GM08714 (cell line): ENCODE data around the gene TKTL1.

Experiments used
- H3K4me3 ChIP-seq: fragments of 200-500 bp; sonication (Bioruptor generic); 2 replicates; pipeline ENCODE4 v1.5.1; 2014; ENCODE audit warnings: mild to moderate bottlenecking, low read length, inconsistent platforms
- ZNF274 ChIP-seq: IDR thresholded peaks from 2 replicates; pipeline ENCODE4 v1.6.1; 2012; ENCODE audit warnings: mild to moderate bottlenecking, low read depth, low read length

The TKTL1 gene

DNA sequence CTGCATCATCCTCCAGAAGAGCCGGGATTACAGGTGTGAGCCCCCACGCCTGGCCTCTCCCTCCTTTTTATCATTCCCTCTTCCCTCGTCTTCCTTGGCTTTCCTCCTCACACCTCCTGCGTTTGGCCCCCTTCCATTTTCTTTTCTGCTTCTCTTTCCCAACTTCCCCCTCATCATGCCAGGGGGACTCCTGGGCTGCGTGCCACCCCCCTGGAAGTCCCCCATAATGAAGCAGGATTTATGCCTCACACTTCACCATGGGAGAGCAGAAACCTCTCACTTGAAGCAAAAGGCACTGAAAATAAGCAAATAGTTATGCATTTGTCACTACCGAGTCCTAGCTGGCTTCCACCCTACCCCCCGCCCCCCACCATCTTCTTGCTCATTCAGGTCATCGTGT is 7.9 kb downstream of the TKTL1 start:
- no peak overlapping the region for H3K4me3 ChIP-seq
- TF ChIP-seq ZNF274 = no peak

GRCh38 chrX:154304846-154305245 is 9.3 kb downstream of the TKTL1 start:
- TF ChIP-seq ZNF274 = no peak

DNA sequence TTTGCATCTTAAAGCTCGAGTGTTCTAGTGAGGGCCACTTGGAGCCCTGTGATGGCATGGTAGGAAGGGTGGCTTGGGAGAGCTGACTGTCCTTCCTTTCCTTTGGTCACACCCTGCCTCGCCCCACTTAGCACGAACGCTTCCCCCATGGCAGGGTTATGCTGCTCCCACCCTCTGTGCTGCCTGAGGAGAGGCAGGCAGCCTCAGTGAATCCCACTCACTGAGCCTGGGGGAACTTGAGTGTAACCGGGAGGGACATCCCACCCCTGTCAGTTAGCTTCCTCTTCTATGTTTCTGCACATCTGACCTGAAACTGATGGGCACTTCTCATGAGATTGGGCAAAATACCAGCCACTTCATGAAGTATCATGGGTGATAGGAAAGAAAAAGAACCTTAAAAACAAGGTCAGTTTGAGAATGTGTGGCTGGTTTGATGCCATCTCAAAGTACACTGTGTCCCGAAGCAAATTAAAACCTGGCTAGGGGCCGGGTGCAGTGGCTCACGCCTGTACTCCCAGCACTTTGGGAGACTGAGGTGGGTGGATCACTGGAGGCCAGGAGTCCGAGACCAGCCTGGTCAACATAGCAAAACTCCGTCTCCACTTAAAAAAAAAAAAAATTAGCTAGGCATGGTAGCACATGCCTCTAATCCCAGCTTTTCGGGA is 10.1 kb downstream of the TKTL1 start:
- no peak for TF ChIP-seq ZNF274
- no peak overlapping the region for H3K4me3 ChIP-seq

More at GRCh38 chrX:154304846-154305245, 9.3 kb downstream of the TKTL1 start:
- no peak overlapping the region for H3K4me3 ChIP-seq

- no peak for TF ChIP-seq ZNF274
- no peak overlapping the region for H3K4me3 ChIP-seq
Observed at GRCh38 chrX:154307202-154307601, 11.6 kb downstream of the TKTL1 start.

GRCh38 chrX:154308108-154308946 is 12.7 kb downstream of the TKTL1 start:
- H3K4me3 ChIP-seq = no peak overlapping the region
- TF ChIP-seq ZNF274 = no peak

DNA sequence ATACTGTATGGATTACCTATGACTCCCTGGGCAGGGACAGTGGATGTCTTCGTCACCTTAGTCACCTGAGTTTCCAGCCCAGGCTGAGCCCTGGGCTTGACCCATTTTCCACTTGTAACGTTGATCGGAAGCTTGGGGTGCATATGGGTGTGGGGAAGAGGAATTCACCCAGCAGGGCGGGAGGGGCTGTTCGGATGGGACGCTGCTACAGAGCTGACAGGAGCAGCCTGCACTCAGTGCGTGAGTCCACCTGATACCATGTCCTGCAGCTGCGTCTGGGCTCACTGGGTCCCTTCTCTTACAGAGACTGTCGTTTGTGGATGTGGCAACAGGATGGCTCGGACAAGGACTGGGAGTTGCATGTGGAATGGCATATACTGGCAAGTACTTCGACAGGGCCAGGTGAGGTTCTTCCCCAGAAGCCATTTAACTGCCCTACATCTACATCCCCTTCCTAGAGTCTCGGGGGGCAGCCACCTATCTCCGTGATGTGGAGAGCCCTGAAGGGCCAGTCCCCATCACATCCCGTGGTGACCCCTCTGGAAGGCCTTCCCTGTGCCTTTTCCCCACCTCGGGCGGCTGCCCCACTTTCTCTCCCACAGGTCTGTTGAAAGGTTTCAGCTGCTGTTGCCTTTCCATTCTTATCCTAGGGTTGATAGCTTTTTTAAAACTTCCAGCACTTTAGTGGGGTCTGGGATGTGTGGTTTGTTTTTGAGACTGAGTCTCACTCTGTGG is 13.6 kb downstream of the TKTL1 start:
- H3K4me3 ChIP-seq = no peak overlapping the region
- no peak for TF ChIP-seq ZNF274

DNA sequence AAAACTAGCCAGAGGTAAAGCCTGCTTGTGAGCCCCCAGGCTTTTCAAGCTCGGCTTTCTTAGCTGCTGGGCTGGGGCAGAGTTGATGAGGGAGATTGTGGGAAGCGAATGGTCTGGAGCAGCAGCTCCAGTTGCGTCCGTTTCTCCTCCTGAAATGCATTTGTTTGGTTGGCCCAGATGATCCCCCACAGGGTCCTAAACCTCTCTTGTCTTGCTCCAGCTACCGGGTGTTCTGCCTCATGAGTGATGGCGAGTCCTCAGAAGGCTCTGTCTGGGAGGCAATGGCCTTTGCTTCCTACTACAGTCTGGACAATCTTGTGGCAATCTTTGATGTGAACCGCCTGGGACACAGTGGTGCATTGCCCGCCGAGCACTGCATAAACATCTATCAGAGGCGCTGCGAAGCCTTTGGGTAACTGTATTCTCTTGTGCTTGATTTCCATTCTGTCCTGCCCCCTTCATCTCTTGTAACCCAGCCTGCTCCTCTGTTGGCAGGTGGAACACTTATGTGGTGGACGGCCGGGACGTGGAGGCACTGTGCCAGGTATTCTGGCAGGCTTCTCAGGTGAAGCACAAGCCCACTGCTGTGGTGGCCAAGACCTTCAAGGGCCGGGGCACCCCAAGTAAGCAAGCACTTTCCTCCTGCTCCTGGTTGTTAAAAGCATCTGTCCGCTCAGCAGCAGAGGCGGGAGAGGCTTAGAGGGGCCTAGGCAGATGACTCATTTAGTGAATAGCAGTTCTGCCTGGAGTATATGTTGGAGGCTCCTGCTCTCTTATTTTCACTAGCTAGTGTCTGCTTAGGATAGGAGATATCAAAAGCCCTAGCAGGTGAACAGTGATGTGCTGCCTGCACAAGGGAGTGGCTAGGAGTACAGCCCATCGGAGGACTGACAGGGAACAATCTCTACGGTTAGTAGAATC is 15.3 kb downstream of the TKTL1 start:
- TF ChIP-seq ZNF274 = no peak
- H3K4me3 ChIP-seq = no peak overlapping the region

DNA sequence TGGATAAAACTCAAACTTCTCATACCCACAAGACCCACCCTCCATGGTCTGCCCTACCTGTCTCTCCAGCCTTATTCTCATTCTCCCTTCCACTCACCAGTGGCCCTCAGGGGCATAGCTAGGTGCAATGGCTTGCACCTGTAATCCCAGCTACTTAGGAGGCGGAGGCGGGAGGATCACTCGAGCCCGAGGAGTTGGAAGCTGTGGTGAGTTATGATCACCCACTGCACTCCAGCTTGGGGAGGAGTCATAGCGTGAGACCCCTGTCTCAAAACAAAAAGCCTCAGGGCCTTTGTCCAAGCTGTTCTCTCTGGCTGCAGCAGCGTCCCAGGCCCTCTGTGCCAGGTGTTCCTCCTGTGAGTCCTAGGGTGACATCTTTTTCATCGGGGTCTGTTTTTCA is 16.5 kb downstream of the TKTL1 start:
- H3K4me3 ChIP-seq = no peak overlapping the region
- TF ChIP-seq ZNF274 = no peak

GRCh38 chrX:154313147-154313546 is 17.6 kb downstream of the TKTL1 start:
- no peak for TF ChIP-seq ZNF274
- no peak overlapping the region for H3K4me3 ChIP-seq

DNA sequence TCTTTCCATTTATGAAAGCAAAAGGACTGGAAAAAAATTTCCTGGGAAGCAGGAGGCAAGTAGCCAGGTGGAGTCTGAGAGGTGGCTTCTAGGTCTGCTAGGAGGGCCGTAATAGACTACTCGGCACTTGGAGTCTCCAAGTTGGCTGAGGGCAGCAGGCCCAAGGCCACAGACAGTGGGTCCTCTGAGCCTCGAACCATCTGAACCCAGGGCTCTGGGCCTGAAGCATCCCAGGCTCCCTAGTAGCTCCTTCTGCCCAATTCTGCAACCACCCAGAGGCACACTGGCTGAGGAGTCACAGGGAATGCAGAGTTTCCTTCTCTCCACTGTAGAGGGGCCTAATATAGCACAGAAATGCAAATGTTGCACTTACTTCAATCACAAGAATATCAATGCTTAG is 19.8 kb downstream of the TKTL1 start:
- H3K4me3 ChIP-seq = no peak overlapping the region
- no peak for TF ChIP-seq ZNF274

DNA sequence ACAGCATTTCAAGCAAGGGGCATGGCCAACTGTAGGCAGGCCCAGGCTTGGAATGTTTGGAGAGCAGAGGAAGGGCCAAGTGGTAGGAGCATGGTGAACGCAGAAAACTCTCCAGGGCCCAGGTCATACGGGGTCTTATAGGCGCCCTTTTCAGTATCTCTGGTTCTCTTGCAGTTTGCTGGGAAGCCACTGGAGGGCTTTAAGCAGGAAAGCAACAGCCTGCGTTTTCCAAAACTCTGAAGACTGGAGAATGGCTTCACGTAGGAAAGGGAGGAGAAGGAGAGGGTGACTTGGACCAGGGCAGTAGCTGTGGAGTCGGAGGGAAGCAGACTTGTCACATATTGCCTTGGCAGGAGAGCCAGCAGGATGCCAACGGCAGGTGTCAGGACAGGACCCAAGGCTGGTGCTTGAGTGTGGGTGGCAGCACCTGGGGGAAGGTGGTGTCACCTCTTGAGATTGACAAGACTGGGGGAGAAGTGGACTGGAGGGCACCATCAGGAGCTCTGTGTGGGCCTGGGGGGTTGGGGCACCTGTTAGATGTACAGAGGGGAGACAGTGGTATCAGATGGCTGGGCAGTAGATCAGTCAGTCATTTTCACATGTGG is 21.9 kb downstream of the TKTL1 start:
- TF ChIP-seq ZNF274 = no peak

GRCh38 chrX:154320406-154320805 is 24.8 kb downstream of the TKTL1 start:
- no peak overlapping the region for H3K4me3 ChIP-seq
- TF ChIP-seq ZNF274 = no peak

More for the DNA sequence above, 21.9 kb downstream of the TKTL1 start:
- no peak overlapping the region for H3K4me3 ChIP-seq

DNA sequence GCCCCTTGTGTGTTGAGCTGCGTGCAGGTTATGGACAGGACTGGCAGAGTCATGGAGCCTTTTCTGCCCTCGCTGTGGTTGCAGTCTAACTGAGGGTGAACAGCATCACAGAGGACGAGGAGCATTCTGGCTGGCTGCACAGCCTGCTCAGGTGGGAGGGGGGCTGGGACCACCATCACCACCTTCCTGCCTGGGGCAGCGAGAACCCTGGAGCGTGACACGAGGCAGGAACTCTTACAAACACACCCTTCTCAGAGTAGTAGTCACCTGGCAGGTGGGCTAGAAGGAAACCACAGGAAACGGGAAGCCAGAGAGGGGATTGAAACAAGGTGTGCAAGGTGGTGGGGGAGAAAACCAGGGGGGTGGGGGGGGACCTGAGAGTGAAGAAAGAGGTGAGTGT is 25.6 kb downstream of the TKTL1 start:
- TF ChIP-seq ZNF274 = no peak

More for the DNA sequence above, 25.6 kb downstream of the TKTL1 start:
- H3K4me3 ChIP-seq = no peak overlapping the region
